ENCODE data around the gene POLN. TPM values are rescaled to one million over a fixed set of nuclear protein-coding genes. Genes with fewer than 3 reads are reported as not detected.

The POLN gene
- total and polyA plus RNA-seq, 8 donors, result 0.29 to 5.1 (median 1.4) TPM; not detected in 2

DNA sequence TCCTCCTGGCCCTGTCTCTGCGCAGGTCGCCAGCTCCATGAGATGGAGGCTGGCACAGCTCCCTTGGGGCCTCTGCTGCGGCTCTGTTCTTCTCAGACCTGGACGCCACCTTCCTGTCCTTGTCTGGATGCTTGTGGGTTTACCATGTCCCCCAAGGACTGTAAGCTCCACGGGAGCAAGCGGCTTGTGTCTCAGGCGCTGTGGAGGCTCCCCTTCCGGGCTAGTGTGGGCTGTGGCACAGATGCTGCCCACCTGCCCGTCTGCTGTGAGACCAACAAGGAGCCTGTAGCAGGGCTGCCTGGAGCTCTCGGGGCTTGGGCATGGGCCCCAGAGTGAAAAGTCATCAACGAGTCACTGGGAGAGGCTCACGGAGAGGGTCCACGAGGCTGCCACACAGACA lies 157.6 kb downstream of the POLN start:
- intact Hi-C loops (cut with DNase I; ENCODE audit: low total_unique reads), result no loop called here
- Histone ChIP-seq H3K36me3 (no peaks in the 10 kb centered on the region), H3K27me3 (no peaks in the 10 kb centered on the region), H3K27ac (no peak overlapping the region), H3K4me1 (no peaks in the 10 kb centered on the region), H3K4me3 (no peak overlapping the region), H3K9me3 (peaks cover 0 to 3% (median 0%) of the 10 kb centered on the region in 4 donors)
- DNase-seq, result peak in 1 of 2 donors; percentile 15
- WGBS, 5 donors, result 91 to 94% (median 92%) methylated on average over 4 to 13 of the region's 13 CpGs
- no peak for TF ChIP-seq EP300 (IDR thresholded peaks at IDR 0.05)
- TF ChIP-seq POLR2AphosphoS5 (IDR thresholded peaks at IDR 0.05), result no peak
- TF ChIP-seq, protein P1, sequence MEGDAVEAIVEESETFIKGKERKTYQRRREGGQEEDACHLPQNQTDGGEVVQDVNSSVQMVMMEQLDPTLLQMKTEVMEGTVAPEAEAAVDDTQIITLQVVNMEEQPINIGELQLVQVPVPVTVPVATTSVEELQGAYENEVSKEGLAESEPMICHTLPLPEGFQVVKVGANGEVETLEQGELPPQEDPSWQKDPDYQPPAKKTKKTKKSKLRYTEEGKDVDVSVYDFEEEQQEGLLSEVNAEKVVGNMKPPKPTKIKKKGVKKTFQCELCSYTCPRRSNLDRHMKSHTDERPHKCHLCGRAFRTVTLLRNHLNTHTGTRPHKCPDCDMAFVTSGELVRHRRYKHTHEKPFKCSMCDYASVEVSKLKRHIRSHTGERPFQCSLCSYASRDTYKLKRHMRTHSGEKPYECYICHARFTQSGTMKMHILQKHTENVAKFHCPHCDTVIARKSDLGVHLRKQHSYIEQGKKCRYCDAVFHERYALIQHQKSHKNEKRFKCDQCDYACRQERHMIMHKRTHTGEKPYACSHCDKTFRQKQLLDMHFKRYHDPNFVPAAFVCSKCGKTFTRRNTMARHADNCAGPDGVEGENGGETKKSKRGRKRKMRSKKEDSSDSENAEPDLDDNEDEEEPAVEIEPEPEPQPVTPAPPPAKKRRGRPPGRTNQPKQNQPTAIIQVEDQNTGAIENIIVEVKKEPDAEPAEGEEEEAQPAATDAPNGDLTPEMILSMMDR (IDR thresholded peaks at IDR 0.05), result no peak
- TF ChIP-seq POLR2A (IDR thresholded peaks at IDR 0.05), result no peak

DNA sequence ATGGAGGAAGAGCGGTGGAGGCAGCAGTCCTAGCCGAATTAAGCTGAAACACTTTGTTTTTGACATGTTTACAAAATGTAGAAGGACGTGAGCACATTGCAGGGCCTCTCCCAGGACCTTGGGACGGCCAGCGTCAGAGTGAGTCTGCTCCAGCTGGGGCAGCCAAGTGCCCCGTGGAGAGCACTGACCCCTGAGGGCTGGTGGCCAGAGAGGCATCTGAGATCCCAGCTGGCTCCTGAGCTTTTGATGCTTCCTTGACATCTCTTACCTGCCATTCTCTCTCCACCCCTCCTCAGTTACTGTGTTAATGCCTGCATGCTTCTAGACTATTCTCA lies 158.1 kb downstream of the POLN start:
- Histone ChIP-seq H3K9me3 (peaks cover 0 to 3% (median 0%) of the 10 kb centered on the region in 4 donors), H3K4me3 (no peak overlapping the region), H3K27me3 (no peaks in the 10 kb centered on the region), H3K4me1 (no peaks in the 10 kb centered on the region), H3K27ac (no peak overlapping the region), H3K36me3 (no peaks in the 10 kb centered on the region)
- 63 to 85% (median 75%) methylated on average over 6 of the region's 6 CpGs for WGBS, 5 donors
- intact Hi-C loops (cut with DNase I; ENCODE audit: low total_unique reads), result no loop called here
- peak in 1 of 2 donors; percentile 15 for DNase-seq
- no peak for TF ChIP-seq POLR2A (IDR thresholded peaks at IDR 0.05)
- TF ChIP-seq EP300 (IDR thresholded peaks at IDR 0.05), result no peak
- TF ChIP-seq, protein P1 (IDR thresholded peaks at IDR 0.05), result no peak
- TF ChIP-seq POLR2AphosphoS5 (IDR thresholded peaks at IDR 0.05), result no peak

DNA sequence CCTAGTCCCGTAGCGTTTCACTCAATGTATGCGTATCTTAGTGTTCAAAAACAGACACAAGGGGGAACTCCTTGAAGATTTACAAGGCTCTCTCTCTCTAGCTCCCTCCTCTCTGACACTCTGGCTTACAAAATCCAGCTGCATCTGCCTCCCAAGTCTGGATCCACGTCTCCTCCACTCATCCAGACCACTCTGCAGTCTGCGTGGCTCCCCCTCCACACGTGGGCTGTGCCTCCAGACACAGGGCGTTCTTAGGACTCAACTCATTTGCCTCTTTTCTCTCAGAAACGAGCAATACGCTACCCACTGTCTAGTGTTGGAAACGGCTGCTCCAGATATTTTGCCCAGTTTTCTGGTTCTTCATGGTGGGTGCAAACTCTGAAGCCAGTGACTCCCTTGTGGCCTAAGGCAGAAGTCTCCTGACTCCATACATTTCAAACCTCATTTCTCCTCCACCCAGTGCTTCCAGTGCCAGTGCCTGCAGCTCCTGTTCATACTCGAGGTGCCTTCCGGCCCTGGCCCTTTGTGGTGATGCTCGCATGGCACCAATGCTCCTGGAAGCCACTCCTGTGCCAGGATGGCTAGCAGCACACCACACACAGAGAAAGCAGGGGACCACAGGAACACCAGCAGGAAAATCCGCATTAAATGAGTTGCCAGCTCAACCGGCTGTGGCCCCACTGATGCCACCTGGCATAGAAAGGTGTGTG lies 158.7 kb downstream of the POLN start:
- 81 to 88% (median 86%) methylated on average over 13 to 15 of the region's 15 CpGs for WGBS, 5 donors
- DNase-seq, result peak in 1 of 2 donors; percentile 13
- no peaks in the 10 kb centered on the region for H3K4me1 ChIP-seq
- no peak for TF ChIP-seq POLR2A (IDR thresholded peaks at IDR 0.05)
- no peak for TF ChIP-seq EP300 (IDR thresholded peaks at IDR 0.05)
- TF ChIP-seq, protein P1 (IDR thresholded peaks at IDR 0.05), result no peak
- TF ChIP-seq POLR2AphosphoS5 (IDR thresholded peaks at IDR 0.05), result no peak
- H3K9me3 ChIP-seq, result peaks cover 0 to 3% (median 0%) of the 10 kb centered on the region in 4 donors
- H3K27ac ChIP-seq, result no peak overlapping the region
- no peak overlapping the region for H3K4me3 ChIP-seq
- no peaks in the 10 kb centered on the region for H3K27me3 ChIP-seq
- intact Hi-C loops (cut with DNase I; ENCODE audit: low total_unique reads), result no loop called here
- H3K36me3 ChIP-seq, result no peaks in the 10 kb centered on the region

DNA sequence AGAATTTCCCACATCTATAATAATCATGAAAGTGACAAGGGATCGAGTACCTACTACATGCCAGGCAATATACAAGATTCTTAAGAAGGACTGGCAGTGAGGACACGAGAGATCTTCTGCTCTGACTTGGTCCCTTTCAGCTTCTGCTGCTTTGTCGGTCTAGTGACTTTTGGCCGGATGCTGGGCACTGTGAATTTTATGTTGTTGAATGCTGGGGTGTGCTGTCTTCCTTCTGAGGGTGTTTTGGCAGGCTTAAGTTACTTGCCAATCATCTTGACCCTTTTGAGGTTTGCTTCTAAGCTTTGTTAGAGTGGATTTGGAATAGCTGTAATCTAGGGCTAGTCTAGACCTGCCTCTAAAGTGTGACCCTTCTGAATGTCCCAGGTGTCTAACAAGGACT lies 159.3 kb downstream of the POLN start:
- H3K4me1 ChIP-seq, result no peaks in the 10 kb centered on the region

More for the DNA sequence above, 159.3 kb downstream of the POLN start:
- WGBS, 5 donors, result 83 to 93% (median 89%) methylated on average over 4 of the region's 4 CpGs
- no peaks in the 10 kb centered on the region for H3K36me3 ChIP-seq
- DNase-seq, result no peak
- H3K27ac ChIP-seq, result no peak overlapping the region
- TF ChIP-seq, protein P1 (IDR thresholded peaks at IDR 0.05), result no peak
- TF ChIP-seq EP300 (IDR thresholded peaks at IDR 0.05) (no peak), POLR2A (IDR thresholded peaks at IDR 0.05) (no peak), POLR2AphosphoS5 (IDR thresholded peaks at IDR 0.05) (no peak)
- H3K4me3 ChIP-seq, result no peak overlapping the region
- intact Hi-C loops (cut with DNase I; ENCODE audit: low total_unique reads), result no loop called here
- no peaks in the 10 kb centered on the region for H3K27me3 ChIP-seq
- H3K9me3 ChIP-seq, result peaks cover 0 to 3% (median 0%) of the 10 kb centered on the region in 4 donors

Measured in stomach (tissue), 9 donors.